Ascending aorta (tissue), 2 donors: Measurements from ENCODE around the gene PTGFRN. TPM values are rescaled to one million over a fixed set of nuclear protein-coding genes. Genes with fewer than 3 reads are reported as not detected.
A peak's percentile ranks its signal among the peaks of the same experiment; 100 is the strongest.

ENCODE experiments used
- DNase-seq, 2 donors: peaks; one replicate each; pipeline ENCODE4 v3.0.0-alpha.2; 2019; ENCODE audit warnings: low spot score in 2 of 2
- H3K27ac ChIP-seq, 2 donors: fragments of 200-600 bp; sonication (generic); one replicate each; pipeline ENCODE4 v1.5.1; 2016 to 2017; ENCODE audit warnings: mild to moderate bottlenecking in 1 of 2
- H3K27me3 ChIP-seq: fragments of 200-600 bp; sonication (generic); one replicate; pipeline ENCODE4 v1.5.1; 2017
- H3K36me3 ChIP-seq, 2 donors: fragments of 200-600 bp; sonication (generic); one replicate each; pipeline ENCODE4 v1.5.1; 2016
- H3K4me1 ChIP-seq, 2 donors: fragments of 200-600 bp; sonication (generic); one replicate each; pipeline ENCODE4 v1.5.1; 2016 to 2017; ENCODE audit warnings: mild to moderate bottlenecking in 1 of 2
- H3K4me3 ChIP-seq, 2 donors: fragments of 200-600 bp; sonication (generic); one replicate each; pipeline ENCODE4 v1.5.1; 2016 to 2017; ENCODE audit warnings: mild to moderate bottlenecking in 1 of 2
- H3K9me3 ChIP-seq, 2 donors: fragments of 200-600 bp; sonication (generic); one replicate each; pipeline ENCODE4 v1.5.1; 2016
- CTCF ChIP-seq, 3 experiments: fragments of 200-600 bp in 2 of 3; fragments of 450-650 bp in 1 of 3; sonication (generic) in 2 of 3; IDR thresholded peaks; one replicate each; pipeline ENCODE4 v1.5.1; 2016 to 2019; ENCODE audit warnings: antibody characterized with exemption in 3 of 3, mild to moderate bottlenecking in 1 of 3, moderate library complexity in 1 of 3
- intact Hi-C: fragments of 100-400 bp; cut with DNase I; formaldehyde crosslinking; loops from one replicate; pipeline ENCODE4 v1.15.1; 2023
- total RNA-seq: library from RNA; depleted of rRNA; stranded (reverse); fragments of >200 nt; gene quantifications from one replicate; pipeline ENCODE4 v1.1.0, GENCODE V29; 2016

The PTGFRN gene
- total RNA-seq, 1 donor from 2014 or later = 11.2 TPM

DNA sequence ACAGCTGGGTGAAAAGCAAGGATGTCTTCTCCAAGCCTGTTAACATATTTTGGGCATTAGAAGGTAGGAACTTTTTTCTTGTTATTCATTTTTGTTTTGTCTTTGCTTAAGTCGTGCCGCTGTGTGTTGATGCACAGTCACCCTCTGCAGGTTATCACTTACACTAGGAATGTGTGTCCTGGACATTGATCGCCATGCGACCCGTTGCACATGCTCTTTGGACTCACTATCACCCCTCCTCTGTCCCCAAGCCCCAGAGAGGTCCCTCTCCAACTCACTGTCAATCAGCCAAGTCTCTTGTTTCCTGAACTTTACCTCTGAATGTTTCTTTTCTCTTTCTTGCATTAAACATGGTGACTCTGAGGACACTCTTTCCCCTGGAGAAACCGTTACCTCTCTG is 51.9 kb downstream of the PTGFRN start:
- intact Hi-C loops = no loop called here
- no peaks in the 10 kb centered on the region for H3K4me1 ChIP-seq
- DNase-seq = no peak
- TF ChIP-seq CTCF (IDR thresholded peaks at IDR 0.05) = no peak
- H3K27me3 ChIP-seq = no peaks in the 10 kb centered on the region
- peaks cover 9% of the 10 kb centered on the region in 2 donors for H3K36me3 ChIP-seq
- H3K9me3 ChIP-seq = no peaks in the 10 kb centered on the region
- H3K4me3 ChIP-seq = no peak overlapping the region
- no peak overlapping the region for H3K27ac ChIP-seq

DNA sequence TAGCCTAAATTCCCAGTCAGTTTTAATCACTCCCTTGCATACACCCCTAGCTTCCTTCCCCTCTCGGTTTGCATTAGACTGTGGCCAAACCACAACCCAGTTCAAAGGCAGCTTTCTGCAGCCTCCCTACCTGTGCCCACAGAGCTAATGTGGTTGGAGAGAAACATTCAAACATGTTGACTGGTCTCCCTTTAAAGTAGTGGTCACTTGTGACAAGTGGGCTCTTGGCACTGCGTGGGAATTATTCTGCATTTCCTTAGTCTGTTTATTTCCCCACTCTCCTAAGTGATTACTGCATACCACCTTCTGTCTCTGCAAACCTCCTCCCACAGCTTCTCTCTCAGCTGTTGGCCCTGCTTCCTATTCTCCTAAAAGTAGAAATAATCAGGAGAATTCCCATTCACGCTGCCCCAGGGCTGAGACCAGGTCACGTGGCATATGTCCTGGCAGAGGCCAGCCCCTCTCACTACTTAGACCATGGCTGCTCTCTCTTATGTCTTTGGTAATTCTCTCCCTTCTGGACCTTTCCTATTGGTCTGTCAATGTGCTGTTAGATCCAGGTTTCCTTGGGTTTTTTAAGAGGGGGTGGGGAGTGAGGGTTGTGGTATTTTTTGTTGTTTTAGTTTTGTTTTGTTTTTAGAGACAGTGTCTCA is 53.4 kb downstream of the PTGFRN start:
- no peaks in the 10 kb centered on the region for H3K27me3 ChIP-seq
- H3K4me3 ChIP-seq = no peak overlapping the region
- no peak for TF ChIP-seq CTCF (IDR thresholded peaks at IDR 0.05)
- no peaks in the 10 kb centered on the region for H3K4me1 ChIP-seq
- intact Hi-C loops = no loop called here
- H3K27ac ChIP-seq = no peak overlapping the region
- DNase-seq = no peak
- H3K9me3 ChIP-seq = no peaks in the 10 kb centered on the region
- H3K36me3 ChIP-seq = peaks cover 9% of the 10 kb centered on the region in 2 donors

DNA sequence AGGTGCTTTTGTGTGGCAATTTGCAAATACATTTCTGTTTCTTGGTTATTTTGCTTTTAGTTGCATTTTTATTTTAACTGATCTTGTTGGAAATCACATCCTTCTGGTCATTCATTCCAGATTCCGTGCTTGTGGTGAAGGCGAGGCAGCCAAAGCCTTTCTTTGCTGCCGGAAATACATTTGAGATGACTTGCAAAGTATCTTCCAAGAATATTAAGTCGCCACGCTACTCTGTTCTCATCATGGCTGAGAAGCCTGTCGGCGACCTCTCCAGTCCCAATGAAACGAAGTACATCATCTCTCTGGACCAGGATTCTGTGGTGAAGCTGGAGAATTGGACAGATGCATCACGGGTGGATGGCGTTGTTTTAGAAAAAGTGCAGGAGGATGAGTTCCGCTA is 57.1 kb downstream of the PTGFRN start:
- no peak for DNase-seq
- peaks cover 3% of the 10 kb centered on the region in 2 donors for H3K4me1 ChIP-seq
- no peaks in the 10 kb centered on the region for H3K27me3 ChIP-seq
- peaks cover 2 to 7% of the 10 kb centered on the region in 2 donors for H3K36me3 ChIP-seq
- no peak overlapping the region for H3K4me3 ChIP-seq
- no peak for TF ChIP-seq CTCF (IDR thresholded peaks at IDR 0.05)
- intact Hi-C loops = no loop called here
- H3K9me3 ChIP-seq = no peaks in the 10 kb centered on the region
- H3K27ac ChIP-seq = no peak overlapping the region

- Histone ChIP-seq H3K27ac (no peak overlapping the region), H3K4me1 (peaks cover 3 to 15% of the 10 kb centered on the region in 2 donors), H3K36me3 (no peaks in the 10 kb centered on the region), H3K27me3 (no peaks in the 10 kb centered on the region), H3K4me3 (no peak overlapping the region), H3K9me3 (no peaks in the 10 kb centered on the region)
- no peak for TF ChIP-seq CTCF (IDR thresholded peaks at IDR 0.05)
- no peak for DNase-seq
- intact Hi-C loops = no loop called here
Observed at GRCh38 chr1:116968724-116969123, 59.0 kb downstream of the PTGFRN start.

- intact Hi-C loops = no loop called here
- Histone ChIP-seq H3K4me3 (no peak overlapping the region), H3K9me3 (no peaks in the 10 kb centered on the region), H3K27ac (peak overlapping the region; percentile 15 to 76), H3K36me3 (peaks cover 0 to 6% of the 10 kb centered on the region in 2 donors), H3K4me1 (peaks cover 3 to 16% of the 10 kb centered on the region in 2 donors), H3K27me3 (no peaks in the 10 kb centered on the region)
- DNase-seq = no peak
- no peak for TF ChIP-seq CTCF (IDR thresholded peaks at IDR 0.05)
Observed at GRCh38 chr1:116971258-116971860, 61.6 kb downstream of the PTGFRN start.
